GM19238 (cell line): ENCODE measurements around the gene SLC20A1.
A peak's percentile ranks its signal among the peaks of the same experiment; 100 is the strongest.
"Not testable (repeated sequence)": the region's sequence is repeated elsewhere in the genome, so short reads cannot be mapped to it uniquely, and the experiment has no call there.

Experiments used
- DNase-seq: peaks from one replicate; pipeline ENCODE4 v3.0.0; 2011; ENCODE audit warnings: low spot score; ENCODE audit not compliant: insufficient read length

Gene SLC20A1

DNA sequence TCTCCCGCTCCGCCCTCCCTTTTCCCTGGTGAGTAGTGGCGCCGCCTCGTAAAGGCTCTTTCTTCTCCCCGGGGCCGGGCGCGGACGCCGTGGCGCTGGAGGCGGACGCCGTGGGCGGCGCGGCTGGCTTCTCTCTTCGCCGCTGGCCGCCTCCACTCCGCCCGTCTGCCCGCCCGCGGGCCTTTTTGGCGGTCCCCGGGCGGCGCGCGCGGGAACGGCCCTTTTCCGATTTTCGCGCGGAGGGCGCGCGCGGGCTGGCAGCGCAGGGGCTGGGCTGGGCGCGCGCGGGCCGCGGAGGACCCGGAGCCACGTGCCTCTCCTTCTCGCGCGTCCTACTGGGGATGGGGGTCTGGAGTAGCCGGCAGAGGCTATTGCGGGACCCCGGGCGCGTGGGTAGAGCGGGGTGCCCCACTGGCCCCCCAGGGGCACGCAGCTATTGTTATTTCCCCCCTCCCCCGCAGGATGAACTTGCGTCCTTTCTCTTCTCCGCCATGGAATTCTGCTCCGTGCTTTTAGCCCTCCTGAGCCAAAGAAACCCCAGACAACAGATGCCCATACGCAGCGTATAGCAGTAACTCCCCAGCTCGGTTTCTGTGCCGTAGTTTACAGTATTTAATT is 472 bp downstream of the SLC20A1 start:
- DNase-seq: peak; percentile 44

DNA sequence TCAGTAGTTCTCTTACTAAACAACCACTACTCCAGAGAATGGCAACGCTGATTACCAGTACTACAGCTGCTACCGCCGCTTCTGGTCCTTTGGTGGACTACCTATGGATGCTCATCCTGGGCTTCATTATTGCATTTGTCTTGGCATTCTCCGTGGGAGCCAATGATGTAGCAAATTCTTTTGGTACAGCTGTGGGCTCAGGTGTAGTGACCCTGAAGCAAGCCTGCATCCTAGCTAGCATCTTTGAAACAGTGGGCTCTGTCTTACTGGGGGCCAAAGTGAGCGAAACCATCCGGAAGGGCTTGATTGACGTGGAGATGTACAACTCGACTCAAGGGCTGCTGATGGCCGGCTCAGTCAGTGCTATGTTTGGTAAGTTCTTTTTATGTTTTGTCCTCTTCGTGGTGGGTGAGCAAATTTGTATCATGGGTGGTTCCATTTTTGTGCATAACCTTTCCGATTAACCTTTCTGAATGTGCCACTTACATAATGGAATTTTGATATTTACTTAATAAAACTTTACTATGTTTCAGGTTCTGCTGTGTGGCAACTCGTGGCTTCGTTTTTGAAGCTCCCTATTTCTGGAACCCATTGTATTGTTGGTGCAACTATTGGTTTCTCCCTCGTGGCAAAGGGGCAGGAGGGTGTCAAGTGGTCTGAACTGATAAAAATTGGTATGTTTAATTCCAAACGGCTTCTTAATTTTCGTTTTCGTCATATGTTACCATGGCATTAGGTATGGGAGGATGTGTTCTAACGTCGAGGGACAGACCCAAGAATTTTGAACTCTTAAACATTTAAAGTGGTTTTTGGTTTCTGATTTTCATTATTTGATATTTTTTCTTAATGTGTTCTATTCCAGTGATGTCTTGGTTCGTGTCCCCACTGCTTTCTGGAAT is 1.3 kb downstream of the SLC20A1 start:
- no peak for DNase-seq

DNA sequence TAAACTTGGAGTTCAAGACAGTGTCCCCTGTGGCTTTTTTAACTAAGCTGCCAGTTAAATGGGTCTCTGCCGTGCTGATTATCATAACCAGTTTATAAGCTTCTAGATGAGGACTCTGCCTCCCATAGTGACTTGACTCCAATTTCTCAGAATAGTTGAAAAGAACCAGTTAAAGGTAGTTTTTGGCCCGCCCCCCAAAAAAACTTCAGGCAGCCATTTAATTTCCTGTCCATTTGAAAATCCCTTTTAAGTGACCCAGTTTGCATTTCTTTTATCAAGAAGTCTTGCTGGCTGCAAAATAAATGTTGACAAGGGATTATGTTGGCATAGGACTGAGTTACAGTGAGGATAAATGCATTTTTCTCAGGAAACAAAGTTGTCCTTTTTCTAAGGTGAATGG is 2.3 kb downstream of the SLC20A1 start:
- DNase-seq: no peak

DNA sequence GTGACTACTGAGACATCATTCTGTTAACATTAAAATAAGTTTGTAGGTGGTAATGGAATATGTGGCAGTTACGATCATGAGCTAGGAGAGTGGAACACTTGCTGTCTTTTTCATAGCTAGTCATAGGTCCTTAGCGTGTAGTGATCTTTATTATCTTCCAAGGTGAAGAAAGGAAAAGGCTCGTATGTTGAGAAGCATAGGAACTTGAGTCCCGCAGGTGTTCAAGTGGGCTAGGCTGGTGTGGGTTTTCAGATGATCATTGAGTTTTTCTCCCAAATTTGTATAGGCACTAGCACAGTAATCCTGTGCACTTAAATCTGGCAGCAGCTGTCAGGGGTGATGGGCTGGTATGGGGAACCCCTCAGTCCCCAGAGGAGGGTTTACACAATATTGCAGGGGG is 10.9 kb downstream of the SLC20A1 start:
- no peak for DNase-seq

DNA sequence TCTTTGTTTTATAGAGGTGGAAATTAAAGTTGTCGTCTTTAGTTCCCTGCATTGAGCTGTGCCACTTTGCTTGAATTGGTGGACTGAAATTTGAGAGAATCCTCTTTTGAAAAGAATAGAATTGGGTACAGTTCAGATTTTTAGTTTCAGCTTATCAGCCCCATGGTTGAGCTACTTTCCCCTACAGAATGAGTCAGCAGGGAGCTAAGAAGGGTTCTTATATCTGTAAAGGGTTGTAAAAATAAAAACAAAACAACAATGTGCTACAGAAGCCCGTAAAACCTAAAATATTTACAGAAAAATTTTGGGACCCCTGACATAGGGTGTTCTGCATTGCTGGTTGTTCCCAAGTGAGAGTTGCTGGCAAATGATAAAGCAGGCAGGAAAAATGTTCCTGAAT is 12.6 kb downstream of the SLC20A1 start:
- no peak for DNase-seq

DNA sequence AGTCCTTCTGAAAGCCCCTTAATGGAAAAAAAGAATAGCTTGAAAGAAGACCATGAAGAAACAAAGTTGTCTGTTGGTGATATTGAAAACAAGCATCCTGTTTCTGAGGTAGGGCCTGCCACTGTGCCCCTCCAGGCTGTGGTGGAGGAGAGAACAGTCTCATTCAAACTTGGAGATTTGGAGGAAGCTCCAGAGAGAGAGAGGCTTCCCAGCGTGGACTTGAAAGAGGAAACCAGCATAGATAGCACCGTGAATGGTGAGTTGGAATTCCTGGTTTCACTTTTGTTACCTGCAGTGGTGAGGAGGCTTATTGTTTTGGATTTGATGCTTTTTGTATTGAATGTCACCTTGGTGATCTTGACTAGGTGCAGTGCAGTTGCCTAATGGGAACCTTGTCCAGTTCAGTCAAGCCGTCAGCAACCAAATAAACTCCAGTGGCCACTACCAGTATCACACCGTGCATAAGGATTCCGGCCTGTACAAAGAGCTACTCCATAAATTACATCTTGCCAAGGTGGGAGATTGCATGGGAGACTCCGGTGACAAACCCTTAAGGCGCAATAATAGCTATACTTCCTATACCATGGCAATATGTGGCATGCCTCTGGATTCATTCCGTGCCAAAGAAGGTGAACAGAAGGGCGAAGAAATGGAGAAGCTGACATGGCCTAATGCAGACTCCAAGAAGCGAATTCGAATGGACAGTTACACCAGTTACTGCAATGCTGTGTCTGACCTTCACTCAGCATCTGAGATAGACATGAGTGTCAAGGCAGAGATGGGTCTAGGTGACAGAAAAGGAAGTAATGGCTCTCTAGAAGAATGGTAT is 13.3 kb downstream of the SLC20A1 start:
- no peak for DNase-seq

DNA sequence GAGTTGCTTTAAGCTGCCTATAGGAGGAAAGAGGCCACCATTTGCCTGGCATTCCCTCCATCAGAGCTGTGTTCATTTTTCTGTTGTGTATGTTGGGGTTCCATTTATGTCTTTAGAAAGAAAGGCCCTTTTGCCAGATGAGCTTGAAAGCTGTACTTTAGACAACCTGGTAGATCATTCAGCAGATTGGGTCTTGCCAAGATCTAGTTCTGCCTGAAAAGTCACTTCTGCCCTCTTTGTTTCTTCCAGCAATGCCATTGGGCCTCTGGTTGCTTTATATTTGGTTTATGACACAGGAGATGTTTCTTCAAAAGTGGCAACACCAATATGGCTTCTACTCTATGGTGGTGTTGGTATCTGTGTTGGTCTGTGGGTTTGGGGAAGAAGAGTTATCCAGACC is 14.4 kb downstream of the SLC20A1 start:
- DNase-seq: no peak

DNA sequence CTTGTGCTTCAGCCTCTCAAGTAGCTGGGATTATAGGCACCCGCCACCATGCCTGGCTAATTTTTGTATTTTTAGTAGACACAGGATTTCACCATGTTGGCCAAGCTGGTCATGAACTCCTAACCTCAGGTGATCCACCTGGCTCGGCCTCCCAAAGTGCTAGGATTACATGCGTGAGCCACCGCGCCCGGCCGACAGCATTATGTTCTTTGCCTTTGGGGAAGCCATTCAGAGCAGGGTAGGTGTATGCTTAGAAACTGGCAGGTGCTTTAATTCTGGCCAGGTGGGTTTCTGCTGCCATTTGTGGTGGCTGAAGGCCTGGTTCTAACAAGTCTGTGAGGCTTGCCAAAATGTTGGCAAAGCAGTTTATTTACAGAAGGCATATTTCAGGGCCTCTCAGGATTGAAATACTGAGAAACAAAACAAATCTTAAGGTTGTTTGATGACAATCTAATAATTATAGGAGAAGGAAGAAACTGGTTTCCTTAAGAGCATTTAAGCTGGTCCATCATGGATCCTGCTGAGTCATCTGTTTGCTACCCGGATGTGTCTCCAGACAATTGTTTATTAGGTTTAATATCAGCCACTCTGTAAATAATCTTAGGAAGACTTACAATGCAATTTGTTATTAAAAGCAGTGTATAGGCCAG is 16.0 kb downstream of the SLC20A1 start:
- no peak for DNase-seq

DNA sequence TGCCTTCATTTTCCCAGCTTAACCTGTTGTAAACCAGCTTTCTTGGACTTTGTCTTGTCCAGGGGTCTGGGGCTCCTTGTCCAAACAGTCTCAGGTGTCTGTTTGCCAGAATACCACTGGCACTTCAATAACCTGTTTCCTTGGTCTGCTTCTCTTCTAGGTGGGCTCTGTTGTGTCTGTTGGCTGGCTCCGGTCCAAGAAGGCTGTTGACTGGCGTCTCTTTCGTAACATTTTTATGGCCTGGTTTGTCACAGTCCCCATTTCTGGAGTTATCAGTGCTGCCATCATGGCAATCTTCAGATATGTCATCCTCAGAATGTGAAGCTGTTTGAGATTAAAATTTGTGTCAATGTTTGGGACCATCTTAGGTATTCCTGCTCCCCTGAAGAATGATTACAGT is 17.0 kb downstream of the SLC20A1 start:
- no peak for DNase-seq

DNA sequence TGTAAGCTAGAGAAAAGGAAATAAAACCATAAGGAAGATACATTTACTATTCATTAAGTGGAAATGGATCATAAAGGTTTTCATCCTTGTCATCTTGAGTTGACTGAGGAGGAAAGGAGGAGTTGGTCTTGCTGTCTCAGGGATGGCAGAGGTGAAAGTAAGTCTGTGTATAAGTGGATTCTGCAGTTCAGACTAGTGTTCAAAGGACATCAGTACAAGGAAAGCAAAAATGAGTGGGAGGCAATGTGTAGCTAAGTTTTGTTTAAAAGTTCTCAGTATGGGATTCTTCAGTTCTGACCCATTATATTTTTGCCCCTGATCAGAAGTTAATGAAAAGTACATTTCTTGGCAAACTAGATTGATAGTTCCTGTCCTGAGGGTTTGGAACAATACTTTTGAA is 18.9 kb downstream of the SLC20A1 start:
- no peak for DNase-seq

DNA sequence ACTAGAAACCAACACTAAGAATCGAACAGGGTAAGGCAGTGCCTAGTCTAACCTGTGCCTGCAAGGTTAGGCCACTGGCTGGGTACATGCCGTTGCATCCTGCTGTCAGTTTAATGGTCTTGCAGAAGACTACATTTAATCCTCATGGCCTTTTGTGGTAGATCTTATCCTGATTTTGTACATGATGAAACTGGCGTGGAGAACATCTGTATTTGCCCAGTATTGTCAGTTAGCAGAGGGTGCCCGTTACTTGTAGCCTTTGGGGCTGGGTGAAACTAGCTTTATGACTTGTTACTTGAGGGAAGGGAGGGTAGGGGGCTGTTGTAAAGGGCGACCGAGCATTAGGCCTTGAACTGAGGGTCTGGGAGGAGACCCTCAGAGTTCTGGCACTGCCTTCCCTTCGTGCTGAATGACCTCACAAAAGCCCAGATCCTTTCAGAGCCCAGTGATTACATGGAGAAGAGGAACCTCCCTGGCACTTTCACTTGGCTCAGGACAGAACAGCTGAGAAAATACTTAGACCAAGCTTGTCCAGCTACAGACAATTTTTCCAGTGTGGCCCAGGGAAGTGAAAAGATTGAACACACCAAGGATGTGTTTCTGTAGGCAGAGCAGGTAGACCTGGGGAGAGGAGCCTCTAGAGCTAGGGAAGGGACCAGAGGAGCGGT is 19.5 kb downstream of the SLC20A1 start:
- DNase-seq: no peak

DNA sequence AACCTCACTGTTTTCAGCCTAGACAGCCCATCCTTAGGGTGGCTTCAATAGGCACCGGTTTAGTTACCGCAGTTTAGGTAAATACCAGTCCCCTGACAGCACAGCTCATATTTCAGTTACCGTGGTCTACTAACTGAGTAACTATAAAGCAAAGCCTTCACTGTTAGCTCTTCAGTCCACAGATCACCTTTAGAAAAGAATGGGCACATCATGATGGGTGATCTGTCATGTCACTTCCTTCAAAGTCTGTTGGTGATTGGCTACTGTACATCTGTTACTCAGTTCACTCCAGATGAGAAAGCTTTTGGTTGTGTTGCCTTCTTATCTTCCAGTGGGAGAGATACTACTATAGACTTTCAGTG is 21.0 kb downstream of the SLC20A1 start:
- no peak for DNase-seq

DNA sequence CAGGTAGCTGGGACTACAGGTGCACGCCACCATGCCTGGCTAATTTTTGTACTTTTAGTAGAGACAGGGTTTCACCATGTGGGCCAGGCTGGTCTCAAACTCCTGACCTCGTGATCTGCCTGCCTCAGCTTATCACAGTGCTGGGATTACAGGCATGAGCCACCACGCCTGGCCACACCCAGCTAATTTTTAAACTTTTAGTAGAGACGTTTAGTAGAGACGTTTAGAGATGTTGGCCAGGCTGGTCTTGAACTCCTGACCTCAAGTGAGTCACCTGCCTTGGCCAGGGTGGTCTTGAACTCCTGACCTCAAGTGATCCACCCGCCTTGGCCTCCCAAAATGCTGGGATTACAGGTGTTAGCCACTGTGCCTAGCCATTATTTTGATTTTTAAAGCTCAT is 21.8 kb downstream of the SLC20A1 start:
- DNase-seq: not testable (repeated sequence)

DNA sequence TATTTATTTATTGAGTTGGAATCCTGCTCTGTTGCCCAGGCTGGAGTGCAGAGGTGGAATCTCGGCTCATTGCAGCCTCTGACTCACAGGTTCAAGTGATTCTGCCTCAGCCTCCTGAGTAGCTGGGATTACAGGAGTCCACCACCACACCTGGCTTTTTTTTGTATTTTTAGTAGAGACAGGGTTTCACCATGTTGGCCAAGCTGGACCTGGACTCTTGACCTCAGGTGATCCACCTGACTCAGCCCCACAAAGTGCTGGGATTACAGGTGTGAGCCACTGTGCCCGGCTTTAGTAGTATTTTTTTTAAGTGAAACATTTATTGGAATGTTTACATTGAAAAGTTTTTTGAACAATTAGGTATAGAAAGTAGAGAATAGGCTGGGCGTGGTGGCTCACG is 23.9 kb downstream of the SLC20A1 start:
- DNase-seq: no peak

DNA sequence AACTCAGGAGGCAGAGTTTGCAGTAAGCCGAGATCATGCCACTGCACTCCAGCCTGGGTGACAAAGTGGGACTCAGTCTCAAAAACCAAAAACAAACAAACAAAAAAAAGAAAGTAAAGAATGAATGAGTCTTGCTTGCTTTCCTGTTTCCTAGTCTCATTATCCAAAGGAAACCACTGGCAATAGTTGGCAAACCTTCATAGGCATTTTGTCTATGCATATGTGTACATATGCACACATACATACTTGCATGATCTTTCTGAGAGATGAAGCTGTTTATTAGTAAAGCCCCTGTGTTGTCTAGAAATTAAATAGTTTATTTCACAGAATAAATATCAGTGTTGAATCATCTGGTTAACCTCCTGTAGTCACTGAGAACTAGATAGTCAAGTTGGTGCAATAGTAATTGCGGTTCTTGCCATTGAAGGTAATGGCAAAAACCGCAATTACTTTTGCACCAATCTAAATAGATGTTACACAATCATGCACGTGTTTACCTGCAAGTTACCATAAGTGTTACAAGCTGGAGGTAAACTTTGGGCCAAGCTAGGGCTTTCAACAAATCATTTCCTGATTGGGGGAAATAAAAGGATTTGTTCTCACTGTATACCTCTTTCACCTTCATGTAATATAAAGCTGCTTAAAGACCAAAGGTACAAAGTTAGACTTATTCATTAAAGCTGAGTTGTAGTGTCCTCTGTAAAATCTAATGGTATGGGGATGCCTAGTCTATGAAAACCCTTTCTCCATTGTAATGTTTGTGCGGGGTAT is 24.7 kb downstream of the SLC20A1 start:
- DNase-seq: no peak

DNA sequence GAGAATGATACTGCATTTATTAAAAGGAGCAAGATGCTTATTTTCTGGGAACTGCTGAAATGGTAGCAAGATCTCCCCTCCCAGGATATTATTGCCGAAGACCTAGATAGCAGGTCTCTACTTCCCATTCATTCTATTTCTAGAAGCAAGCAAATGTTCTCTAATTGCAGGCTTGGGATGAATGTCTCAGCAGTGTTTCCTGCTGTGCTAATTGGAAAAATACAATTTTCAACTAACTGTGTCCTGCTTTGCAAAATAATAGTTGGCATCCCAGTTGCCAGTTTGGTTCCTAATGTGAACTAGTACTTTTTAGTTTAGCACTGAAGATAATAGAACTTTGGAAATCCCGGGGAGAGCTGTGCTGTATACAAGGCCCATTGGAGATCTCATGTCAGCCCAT is 26.1 kb downstream of the SLC20A1 start:
- no peak for DNase-seq

DNA sequence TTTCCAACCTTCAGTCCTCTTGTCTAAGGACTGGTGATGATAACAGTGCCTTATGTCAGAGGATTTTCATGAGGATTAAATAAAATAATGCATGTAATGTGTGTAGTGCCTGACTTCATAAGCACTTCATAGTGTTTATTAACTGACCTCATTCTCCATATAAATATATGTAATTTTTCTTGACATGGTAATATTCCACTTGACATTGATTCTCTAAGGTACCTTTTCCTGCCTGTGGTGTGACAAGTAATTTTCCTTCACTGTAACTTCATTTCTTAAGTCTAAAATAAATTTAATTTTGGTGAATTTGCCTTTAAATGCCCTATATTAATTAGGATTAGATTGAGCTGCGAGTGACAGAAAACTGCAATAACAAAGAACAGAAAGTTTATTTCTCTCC is 27.3 kb downstream of the SLC20A1 start:
- no peak for DNase-seq

DNA sequence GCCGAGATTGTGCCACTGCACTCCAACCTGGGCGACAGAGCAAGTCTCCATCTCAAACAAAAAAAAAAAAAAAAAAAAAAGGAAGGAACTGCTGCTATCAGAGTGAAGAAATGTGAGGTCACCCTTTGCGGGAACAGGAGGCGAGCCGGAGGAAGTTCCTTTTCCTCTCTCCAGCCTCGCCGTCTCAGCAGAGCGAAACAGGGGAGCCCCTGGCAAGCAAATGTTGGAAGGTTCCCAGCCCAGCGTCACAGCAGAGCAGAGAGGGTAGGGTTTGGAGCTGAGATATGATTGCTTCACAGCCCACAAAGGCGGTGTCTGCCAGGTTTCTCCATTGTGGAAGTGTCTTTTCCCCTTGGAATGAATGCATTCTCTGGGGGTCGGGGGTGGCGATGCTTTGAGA is 28.5 kb downstream of the SLC20A1 start:
- no peak for DNase-seq

DNA sequence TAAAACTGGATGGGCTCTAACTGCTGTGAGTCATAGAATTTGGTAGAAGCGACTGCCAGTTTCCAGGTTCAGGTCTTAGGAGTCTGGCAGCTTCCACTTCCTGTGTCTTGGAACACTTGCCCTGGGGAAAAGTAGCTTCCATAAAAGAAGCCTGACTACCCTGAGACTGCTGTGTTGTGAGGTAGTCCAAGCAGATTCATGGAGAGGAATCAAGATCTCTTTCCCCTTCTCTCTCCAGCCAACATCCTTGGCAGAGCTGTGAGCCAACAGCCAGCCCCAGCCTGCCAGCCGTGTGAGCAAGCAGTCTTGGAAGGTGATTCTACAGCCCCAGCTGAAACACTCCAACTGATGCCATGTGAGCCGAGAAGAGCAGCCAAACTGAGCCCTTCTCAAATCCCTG is 33.7 kb downstream of the SLC20A1 start:
- DNase-seq: no peak

DNA sequence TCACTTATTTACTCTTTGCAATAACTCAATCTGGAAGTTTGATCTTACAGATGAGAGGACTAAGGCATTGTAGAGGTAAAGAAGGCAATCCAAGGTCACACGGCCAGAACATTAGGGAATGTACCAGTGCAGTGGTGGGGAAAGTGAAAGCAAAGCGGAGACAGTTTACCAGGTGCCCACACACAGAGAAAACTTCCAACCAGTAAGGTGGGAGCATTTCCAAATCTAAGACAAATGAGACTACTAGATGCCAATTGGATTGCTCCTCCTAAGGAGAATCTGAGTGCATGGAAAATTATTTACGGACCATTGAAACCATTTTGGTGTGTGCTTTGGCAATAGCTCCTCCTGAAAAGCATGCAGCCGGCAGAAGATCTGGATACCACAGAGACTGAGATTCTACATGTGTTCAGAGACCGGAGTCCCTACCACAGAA is 34.9 kb downstream of the SLC20A1 start:
- DNase-seq: no peak
